HUES64 (cell line): ENCODE results near the gene PHF24.

Experiments used
- H3K27ac ChIP-seq: 2 replicates; pipeline ENCODE4 v1.7.0; 2013; ENCODE audit warnings: low read depth, low read length, inconsistent platforms
- H3K27me3 ChIP-seq: 2 replicates; pipeline ENCODE4 v1.6.1; 2013; ENCODE audit warnings: mild to moderate bottlenecking, low read length; ENCODE audit not compliant: insufficient read depth
- H3K36me3 ChIP-seq: 2 replicates; pipeline ENCODE4 v1.6.1; 2013; ENCODE audit warnings: mild to moderate bottlenecking, low read length; ENCODE audit not compliant: insufficient read depth
- H3K4me1 ChIP-seq: 2 replicates; pipeline ENCODE4 v1.6.1; 2013; ENCODE audit warnings: mild to moderate bottlenecking, low read length, moderate library complexity; ENCODE audit not compliant: insufficient read depth
- H3K4me3 ChIP-seq: 2 replicates; pipeline ENCODE4 v1.5.1; 2013; ENCODE audit warnings: mild to moderate bottlenecking, low read length, moderate library complexity
- H3K9ac ChIP-seq: 2 replicates; pipeline ENCODE4 v1.6.1; 2013; ENCODE audit warnings: mild to moderate bottlenecking, low read depth, low read length
- H3K9me3 ChIP-seq: 2 replicates; pipeline ENCODE4 v1.6.1; 2013; ENCODE audit warnings: low read depth, low read length; ENCODE audit not compliant: insufficient read depth
- WGBS: fragments of 150-250, 120-280 bp; methylation state at CpG from one replicate; pipeline ENCODE4 v1.1.7; 2013; ENCODE audit warnings: missing lambda C conversion rate; 5-methylcytosine and 5-hydroxymethylcytosine counted together

The PHF24 gene

GRCh38 chr9:34961574-34962490 is 3.7 kb downstream of the PHF24 start:
- H3K27me3 ChIP-seq = peaks cover 35% of the 10 kb centered on the region
- peaks cover 22% of the 10 kb centered on the region for H3K4me1 ChIP-seq
- H3K9me3 ChIP-seq = no peaks in the 10 kb centered on the region
- no peak overlapping the region for H3K9ac ChIP-seq
- WGBS = 56% methylated on average over 5 of the region's 5 CpGs
- no peak overlapping the region for H3K4me3 ChIP-seq
- no peaks in the 10 kb centered on the region for H3K36me3 ChIP-seq
- no peak overlapping the region for H3K27ac ChIP-seq

GRCh38 chr9:34962546-34962945 is 4.5 kb downstream of the PHF24 start:
- Histone ChIP-seq H3K9me3 (no peaks in the 10 kb centered on the region), H3K4me1 (peaks cover 22% of the 10 kb centered on the region), H3K9ac (no peak overlapping the region), H3K36me3 (no peaks in the 10 kb centered on the region), H3K27ac (no peak overlapping the region), H3K4me3 (no peak overlapping the region), H3K27me3 (peaks cover 27% of the 10 kb centered on the region)
- 95% methylated on average over 3 of the region's 3 CpGs for WGBS

GRCh38 chr9:34963552-34963951 is 5.5 kb downstream of the PHF24 start:
- WGBS = 88% methylated on average over 2 of the region's 2 CpGs
- no peaks in the 10 kb centered on the region for H3K36me3 ChIP-seq
- H3K27me3 ChIP-seq = peaks cover 21% of the 10 kb centered on the region
- no peaks in the 10 kb centered on the region for H3K9me3 ChIP-seq
- H3K4me1 ChIP-seq = peaks cover 22% of the 10 kb centered on the region
- no peak overlapping the region for H3K9ac ChIP-seq
- H3K4me3 ChIP-seq = no peak overlapping the region
- no peak overlapping the region for H3K27ac ChIP-seq

GRCh38 chr9:34964458-34964857 is 6.4 kb downstream of the PHF24 start:
- Histone ChIP-seq H3K4me3 (no peak overlapping the region), H3K36me3 (no peaks in the 10 kb centered on the region), H3K4me1 (peaks cover 22% of the 10 kb centered on the region), H3K27me3 (peaks cover 12% of the 10 kb centered on the region), H3K9me3 (no peaks in the 10 kb centered on the region), H3K27ac (no peak overlapping the region), H3K9ac (no peak overlapping the region)
- 89% methylated on average over 3 of the region's 3 CpGs for WGBS

- 95% methylated on average over 21 of the region's 21 CpGs for WGBS
- no peak overlapping the region for H3K4me3 ChIP-seq
- H3K9ac ChIP-seq = no peak overlapping the region
- H3K27ac ChIP-seq = no peak overlapping the region
- H3K27me3 ChIP-seq = no peaks in the 10 kb centered on the region
- H3K4me1 ChIP-seq = no peaks in the 10 kb centered on the region; the same call in 1 of the 2 replicates
- no peaks in the 10 kb centered on the region for H3K9me3 ChIP-seq
- no peaks in the 10 kb centered on the region for H3K36me3 ChIP-seq
These were observed 13.2 kb downstream of the PHF24 start for GRCh38 chr9:34971146-34971811.

- H3K9me3 ChIP-seq = no peaks in the 10 kb centered on the region
- no peak overlapping the region for H3K27ac ChIP-seq
- H3K9ac ChIP-seq = no peak overlapping the region
- H3K4me3 ChIP-seq = no peak overlapping the region
- WGBS = 95% methylated on average over 2 of the region's 2 CpGs
- no peaks in the 10 kb centered on the region for H3K36me3 ChIP-seq
- no peaks in the 10 kb centered on the region; the same call in 1 of the 2 replicates for H3K4me1 ChIP-seq
- no peaks in the 10 kb centered on the region for H3K27me3 ChIP-seq
These were observed 16.6 kb downstream of the PHF24 start for GRCh38 chr9:34974664-34975063.

- no peak overlapping the region for H3K4me3 ChIP-seq
- no peak overlapping the region for H3K27ac ChIP-seq
- no peaks in the 10 kb centered on the region for H3K36me3 ChIP-seq
- no peak overlapping the region for H3K9ac ChIP-seq
- H3K27me3 ChIP-seq = no peaks in the 10 kb centered on the region
- WGBS = 93% methylated on average over 11 of the region's 11 CpGs
- no peaks in the 10 kb centered on the region; the same call in 1 of the 2 replicates for H3K4me1 ChIP-seq
- H3K9me3 ChIP-seq = no peaks in the 10 kb centered on the region
These were observed 18.4 kb downstream of the PHF24 start for GRCh38 chr9:34976441-34976840.

GRCh38 chr9:34976992-34977391 is 18.9 kb downstream of the PHF24 start:
- H3K9ac ChIP-seq = no peak overlapping the region
- no peaks in the 10 kb centered on the region for H3K9me3 ChIP-seq
- no peaks in the 10 kb centered on the region; the same call in 1 of the 2 replicates for H3K4me1 ChIP-seq
- WGBS = 93% methylated on average over 11 of the region's 11 CpGs
- no peak overlapping the region for H3K27ac ChIP-seq
- H3K27me3 ChIP-seq = no peaks in the 10 kb centered on the region
- no peak overlapping the region for H3K4me3 ChIP-seq
- H3K36me3 ChIP-seq = no peaks in the 10 kb centered on the region

- H3K27me3 ChIP-seq = no peaks in the 10 kb centered on the region
- H3K36me3 ChIP-seq = no peaks in the 10 kb centered on the region
- H3K4me3 ChIP-seq = no peak overlapping the region
- H3K9ac ChIP-seq = no peak overlapping the region
- H3K9me3 ChIP-seq = no peaks in the 10 kb centered on the region
- H3K4me1 ChIP-seq = no peaks in the 10 kb centered on the region
- no peak overlapping the region for H3K27ac ChIP-seq
- 88% methylated on average over 11 of the region's 11 CpGs for WGBS
These were observed 22.2 kb downstream of the PHF24 start for GRCh38 chr9:34980181-34980761.

- H3K9me3 ChIP-seq = no peaks in the 10 kb centered on the region
- H3K9ac ChIP-seq = no peak overlapping the region
- H3K27me3 ChIP-seq = no peaks in the 10 kb centered on the region
- WGBS = 93% methylated on average over 7 of the region's 7 CpGs
- H3K4me1 ChIP-seq = no peaks in the 10 kb centered on the region
- no peaks in the 10 kb centered on the region for H3K36me3 ChIP-seq
- H3K4me3 ChIP-seq = no peak overlapping the region
- H3K27ac ChIP-seq = no peak overlapping the region
These were observed 24.3 kb downstream of the PHF24 start for GRCh38 chr9:34982361-34982760.

GRCh38 chr9:34983209-34983608 is 25.1 kb downstream of the PHF24 start:
- H3K27ac ChIP-seq = no peak overlapping the region
- no peaks in the 10 kb centered on the region for H3K36me3 ChIP-seq
- no peaks in the 10 kb centered on the region for H3K27me3 ChIP-seq
- H3K4me3 ChIP-seq = no peak overlapping the region
- no peaks in the 10 kb centered on the region for H3K9me3 ChIP-seq
- H3K4me1 ChIP-seq = no peaks in the 10 kb centered on the region
- no peak overlapping the region for H3K9ac ChIP-seq
- 87% methylated on average over 2 of the region's 2 CpGs for WGBS
